Measurements from ENCODE around the gene OSBP. TPM values are rescaled to one million over a fixed set of nuclear protein-coding genes. Genes with fewer than 3 reads are reported as not detected.

The OSBP gene
- total RNA-seq, 4 donors from 2014 or later, result 27.4 to 45.2 (median 34.9) TPM

GRCh38 chr11:59601788-59602187 lies 13.8 kb downstream of the OSBP start:
- TF ChIP-seq, protein P1, sequence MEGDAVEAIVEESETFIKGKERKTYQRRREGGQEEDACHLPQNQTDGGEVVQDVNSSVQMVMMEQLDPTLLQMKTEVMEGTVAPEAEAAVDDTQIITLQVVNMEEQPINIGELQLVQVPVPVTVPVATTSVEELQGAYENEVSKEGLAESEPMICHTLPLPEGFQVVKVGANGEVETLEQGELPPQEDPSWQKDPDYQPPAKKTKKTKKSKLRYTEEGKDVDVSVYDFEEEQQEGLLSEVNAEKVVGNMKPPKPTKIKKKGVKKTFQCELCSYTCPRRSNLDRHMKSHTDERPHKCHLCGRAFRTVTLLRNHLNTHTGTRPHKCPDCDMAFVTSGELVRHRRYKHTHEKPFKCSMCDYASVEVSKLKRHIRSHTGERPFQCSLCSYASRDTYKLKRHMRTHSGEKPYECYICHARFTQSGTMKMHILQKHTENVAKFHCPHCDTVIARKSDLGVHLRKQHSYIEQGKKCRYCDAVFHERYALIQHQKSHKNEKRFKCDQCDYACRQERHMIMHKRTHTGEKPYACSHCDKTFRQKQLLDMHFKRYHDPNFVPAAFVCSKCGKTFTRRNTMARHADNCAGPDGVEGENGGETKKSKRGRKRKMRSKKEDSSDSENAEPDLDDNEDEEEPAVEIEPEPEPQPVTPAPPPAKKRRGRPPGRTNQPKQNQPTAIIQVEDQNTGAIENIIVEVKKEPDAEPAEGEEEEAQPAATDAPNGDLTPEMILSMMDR (IDR thresholded peaks at IDR 0.05 in 4 of 5, conservative IDR thresholded peaks at IDR 0.05 in 1 of 5), result no peak
- no peak for TF ChIP-seq POLR2A (IDR thresholded peaks at IDR 0.05)
- Histone ChIP-seq H3K4me3 (no peak overlapping the region), H3K4me1 (peaks cover 19 to 27% of the 10 kb centered on the region in 2 donors), H3K27me3 (no peaks in the 10 kb centered on the region), H3K9me3 (no peaks in the 10 kb centered on the region), H3K27ac (peak overlapping the region in 1 of 4 donors; percentile 18), H3K36me3 (peaks cover 0 to 92% of the 10 kb centered on the region in 2 donors)
- in situ Hi-C loops (cut with MboI; ENCODE audit: low sequenced_read_pairs in 4 of 4) (no loop called here), intact Hi-C loops (cut with DNase I; ENCODE audit: low total_unique reads) (no loop called here)
- ATAC-seq, result no peak
- no peak for DNase-seq

DNA sequence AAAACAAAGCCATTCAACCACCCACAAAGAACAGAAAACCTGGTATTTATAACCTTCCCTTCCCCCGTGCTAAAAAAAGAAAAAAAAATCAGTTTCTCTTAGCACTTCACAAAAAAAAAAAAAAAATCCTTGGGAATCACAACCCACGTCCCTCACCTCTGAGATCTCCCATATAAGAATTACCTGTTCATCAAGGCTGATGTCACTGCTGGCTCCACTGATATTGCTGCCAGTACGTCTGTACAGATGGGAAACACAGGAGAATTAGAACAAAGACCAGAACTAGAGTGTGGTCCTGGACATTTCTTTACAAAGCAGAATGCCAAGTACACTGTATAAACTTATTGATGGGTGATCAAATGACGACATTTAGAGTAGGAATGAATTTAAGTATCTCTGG lies 14.9 kb downstream of the OSBP start:
- intact Hi-C loops (cut with DNase I; ENCODE audit: low total_unique reads), result no loop called here
- TF ChIP-seq, protein P1 (IDR thresholded peaks at IDR 0.05 in 4 of 5, conservative IDR thresholded peaks at IDR 0.05 in 1 of 5), result no peak
- Histone ChIP-seq H3K27me3 (no peaks in the 10 kb centered on the region), H3K4me1 (peaks cover 8 to 18% of the 10 kb centered on the region in 2 donors), H3K9me3 (no peaks in the 10 kb centered on the region), H3K27ac (no peak overlapping the region), H3K36me3 (peaks cover 0 to 85% of the 10 kb centered on the region in 2 donors), H3K4me3 (no peak overlapping the region)
- ATAC-seq (no peak), DNase-seq (no peak)
- in situ Hi-C loops (cut with MboI; ENCODE audit: low sequenced_read_pairs in 4 of 4), result no loop called here

DNA sequence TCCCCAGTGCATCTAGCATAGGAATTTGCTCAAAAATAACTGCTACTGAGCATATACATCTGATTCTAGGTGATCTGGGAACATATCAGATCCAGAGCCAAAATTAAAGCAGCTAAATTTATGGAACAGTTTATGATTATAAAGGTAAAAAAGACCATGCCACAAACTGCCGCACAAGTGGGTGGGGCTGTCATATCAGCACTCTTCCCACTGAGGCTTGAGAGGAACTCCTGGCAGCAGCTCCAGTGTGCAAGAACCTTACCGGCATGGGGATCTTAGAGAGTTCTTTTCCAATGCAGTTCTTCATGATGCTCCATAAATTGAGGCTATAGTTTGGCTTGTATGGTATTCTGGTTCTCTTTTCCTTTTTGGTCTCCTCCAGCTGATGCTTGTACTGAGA lies 15.3 kb downstream of the OSBP start:
- intact Hi-C loops (cut with DNase I; ENCODE audit: low total_unique reads), result no loop called here
- H3K4me3 ChIP-seq, result no peak overlapping the region
- H3K36me3 ChIP-seq, result peaks cover 0 to 87% of the 10 kb centered on the region in 2 donors
- no peaks in the 10 kb centered on the region for H3K27me3 ChIP-seq
- ATAC-seq (no peak), DNase-seq (no peak)
- TF ChIP-seq, protein P1 (IDR thresholded peaks at IDR 0.05 in 4 of 5, conservative IDR thresholded peaks at IDR 0.05 in 1 of 5), result no peak
- no peak for TF ChIP-seq POLR2A (IDR thresholded peaks at IDR 0.05)
- in situ Hi-C loops (cut with MboI; ENCODE audit: low sequenced_read_pairs in 4 of 4), result no loop called here
- H3K4me1 ChIP-seq, result peaks cover 5 to 14% of the 10 kb centered on the region in 2 donors
- H3K27ac ChIP-seq, result no peak overlapping the region
- H3K9me3 ChIP-seq, result no peaks in the 10 kb centered on the region

- Histone ChIP-seq H3K4me1 (peaks cover 0 to 2% of the 10 kb centered on the region in 2 donors), H3K27me3 (no peaks in the 10 kb centered on the region), H3K27ac (no peak overlapping the region), H3K36me3 (peaks cover 0 to 87% of the 10 kb centered on the region in 2 donors), H3K9me3 (no peaks in the 10 kb centered on the region), H3K4me3 (no peak overlapping the region)
- ATAC-seq, result no peak
- in situ Hi-C loops (cut with MboI; ENCODE audit: low sequenced_read_pairs in 4 of 4) (no loop called here), intact Hi-C loops (cut with DNase I; ENCODE audit: low total_unique reads) (no loop called here)
- DNase-seq, result no peak
- TF ChIP-seq, protein P1 (IDR thresholded peaks at IDR 0.05 in 4 of 5, conservative IDR thresholded peaks at IDR 0.05 in 1 of 5), result no peak
- TF ChIP-seq POLR2A (IDR thresholded peaks at IDR 0.05), result no peak
Measured at GRCh38 chr11:59598961-59599360, 16.6 kb downstream of the OSBP start.

GRCh38 chr11:59584294-59584693 lies 31.3 kb downstream of the OSBP start:
- intact Hi-C loops (cut with DNase I; ENCODE audit: low total_unique reads), result no loop called here
- in situ Hi-C loops (cut with MboI; ENCODE audit: low sequenced_read_pairs in 4 of 4), result no loop called here

More at GRCh38 chr11:59584294-59584693, 31.3 kb downstream of the OSBP start:
- peaks cover 0 to 79% of the 10 kb centered on the region in 2 donors for H3K36me3 ChIP-seq
- H3K9me3 ChIP-seq, result no peaks in the 10 kb centered on the region
- no peak overlapping the region for H3K4me3 ChIP-seq
- no peak for ATAC-seq
- H3K27me3 ChIP-seq, result no peaks in the 10 kb centered on the region
- H3K4me1 ChIP-seq, result no peaks in the 10 kb centered on the region
- no peak for TF ChIP-seq POLR2A (IDR thresholded peaks at IDR 0.05)
- TF ChIP-seq, protein P1 (IDR thresholded peaks at IDR 0.05 in 4 of 5, conservative IDR thresholded peaks at IDR 0.05 in 1 of 5), result no peak
- no peak overlapping the region for H3K27ac ChIP-seq
- no peak for DNase-seq
